Endothelial cell of umbilical vein (primary cell): ENCODE measurements around the gene EXOC6B.

ENCODE experiments used
- CTCF ChIP-seq, 2 donors: IDR thresholded peaks; 1 replicate in 1 of 2; 2 replicates in 1 of 2; pipeline ENCODE4 v1.5.1; 2011; ENCODE audit warnings: low read length in 2 of 2, mild to moderate bottlenecking in 2 of 2, moderate library complexity in 2 of 2, control low read depth in 1 of 2, inconsistent platforms in 1 of 2, low read depth in 1 of 2; ENCODE audit not compliant: insufficient read depth in 1 of 2; ENCODE audit errors: extremely low read depth in 1 of 2
- EZH2 ChIP-seq: IDR thresholded peaks from 2 replicates; pipeline ENCODE4 v1.6.1; 2012; ENCODE audit warnings: borderline replicate concordance, low read depth, mild to moderate bottlenecking, moderate library complexity, low read length, inconsistent platforms; ENCODE audit not compliant: severe bottlenecking
- FOS ChIP-seq: IDR thresholded peaks from 2 replicates; pipeline ENCODE4 v1.6.1; 2011; ENCODE audit warnings: mild to moderate bottlenecking, low read length, moderate library complexity, borderline replicate concordance; ENCODE audit not compliant: insufficient read depth
- MYC ChIP-seq: IDR thresholded peaks from one replicate; pipeline ENCODE4 v1.6.1; 2011; ENCODE audit warnings: mild to moderate bottlenecking, low read depth, low read length
- POLR2AphosphoS5 ChIP-seq: IDR thresholded peaks from 2 replicates; pipeline ENCODE4 v1.6.1; 2012; ENCODE audit warnings: low read depth, mild to moderate bottlenecking, control low read depth, low read length, moderate library complexity; ENCODE audit not compliant: insufficient read depth

GRCh38 chr2:72208225-72208624 lies 617.6 kb downstream of the EXOC6B start:
- no peak for TF ChIP-seq POLR2AphosphoS5
- TF ChIP-seq CTCF (IDR thresholded peaks at IDR 0.05; ENCODE audit: extremely low read depth in 1 of 2, insufficient read depth in 1 of 2, low read depth in 1 of 2, low read length in 2 of 2): no peak
- no peak for TF ChIP-seq EZH2
- TF ChIP-seq MYC: no peak
- TF ChIP-seq FOS: no peak
